Measurements from ENCODE around the gene AGMAT.
"Not testable (repeated sequence)": the region's sequence is repeated elsewhere in the genome, so short reads cannot be mapped to it uniquely, and the experiment has no call there.

AGMAT gene

DNA sequence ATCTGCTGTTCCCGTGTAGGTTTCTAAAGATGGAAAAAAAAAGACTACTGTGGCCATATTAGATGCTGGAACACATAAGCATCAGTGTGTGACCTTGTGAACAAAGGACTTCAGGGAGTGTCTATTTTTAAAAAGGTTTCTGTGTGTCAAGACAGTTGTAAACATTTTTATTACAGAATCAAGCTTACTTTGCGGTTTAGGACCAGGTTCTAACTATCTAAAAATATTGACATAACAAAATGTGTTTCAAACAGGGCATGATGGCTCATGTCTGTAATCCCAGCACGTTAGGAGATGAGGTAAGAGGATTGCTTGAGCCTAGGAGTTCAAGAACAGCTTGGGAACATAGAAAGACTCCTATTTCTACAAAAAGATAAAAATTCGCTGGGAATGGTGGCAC is 25.3 kb upstream of the AGMAT start:
- no peak for FAIRE-seq

DNA sequence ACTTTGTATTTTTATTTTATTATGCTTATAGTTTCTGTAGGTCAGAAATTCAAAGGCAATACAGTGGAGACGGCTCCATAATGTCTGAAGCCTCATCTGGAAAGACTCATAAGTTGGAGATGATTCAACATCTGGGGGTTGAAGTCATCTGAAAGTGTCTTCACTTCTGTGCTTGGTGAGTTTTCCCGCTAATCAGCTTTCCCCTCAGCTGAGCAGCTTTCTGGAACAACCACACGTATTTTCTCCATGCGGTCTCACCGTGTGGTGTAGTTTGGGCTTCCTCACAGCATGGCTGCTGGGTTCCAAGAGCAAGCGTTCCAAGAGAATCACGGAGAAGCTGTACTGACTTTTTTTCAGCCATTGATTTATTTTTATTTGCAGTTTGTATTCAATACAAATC is 24.8 kb upstream of the AGMAT start:
- no peak for FAIRE-seq

DNA sequence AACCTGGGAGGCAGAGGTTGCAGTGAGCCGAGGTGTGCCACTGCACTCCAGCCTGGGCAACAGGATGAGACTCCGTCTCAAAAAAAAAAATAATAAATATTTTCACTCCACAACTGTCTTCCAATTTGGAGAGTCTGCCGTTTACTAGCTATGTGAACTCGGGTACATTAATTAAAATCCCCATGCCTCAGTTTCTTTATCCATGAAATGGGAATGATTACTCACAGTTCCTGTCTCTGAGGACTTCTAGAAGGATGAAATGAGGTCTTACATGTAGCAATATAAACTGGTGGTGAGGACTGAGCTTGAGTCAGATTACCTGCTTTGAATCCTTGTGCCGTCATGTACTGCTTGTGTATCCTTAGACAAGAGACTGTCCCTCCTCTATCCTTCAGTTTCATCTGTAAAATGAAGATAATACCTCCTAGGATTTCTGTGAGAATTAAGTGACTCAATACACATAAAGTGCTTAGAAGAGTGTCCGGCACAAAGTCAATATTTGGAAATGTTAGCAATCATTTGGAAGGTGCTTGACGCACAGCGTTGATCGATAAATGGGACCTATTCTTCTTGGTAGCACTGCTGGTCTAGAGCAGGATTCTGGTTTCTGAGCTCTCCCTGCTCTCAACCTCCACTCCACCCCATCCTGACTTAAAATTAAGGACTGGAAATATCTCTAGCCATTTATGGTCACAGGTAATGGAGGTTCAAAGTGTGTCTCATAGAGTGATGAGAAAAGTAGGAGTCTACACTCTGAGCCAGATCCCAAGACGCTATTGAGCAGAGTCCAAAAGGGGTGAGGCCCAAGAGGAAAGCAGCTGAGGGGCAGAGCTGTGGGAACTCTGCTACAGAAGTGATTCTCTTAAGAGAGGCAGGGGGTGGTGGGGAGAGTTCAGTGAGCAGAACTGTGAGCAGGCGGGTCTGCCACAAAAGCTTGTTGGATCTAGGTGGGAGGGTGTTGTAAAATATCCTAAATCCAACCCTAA is 20.8 kb upstream of the AGMAT start:
- FAIRE-seq, result no peak

- FAIRE-seq, result not testable (repeated sequence)
These were observed 19.5 kb upstream of the AGMAT start for GRCh38 chr1:15604400-15604799.

DNA sequence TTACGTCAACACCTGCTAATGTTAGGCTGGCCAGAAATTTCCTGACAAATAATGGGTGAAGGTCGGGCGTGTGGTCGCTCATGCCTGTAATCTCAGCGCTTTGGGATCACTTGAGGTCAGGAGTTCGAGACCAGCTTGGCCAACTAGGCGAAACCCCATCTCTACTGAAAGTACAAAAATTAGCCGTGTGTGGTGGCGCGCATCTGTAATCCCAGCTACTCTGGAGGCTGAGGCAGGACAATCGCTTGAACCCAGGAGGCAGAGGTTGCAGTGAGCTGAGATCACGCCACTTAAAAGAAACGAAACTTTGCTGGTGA is 19.1 kb upstream of the AGMAT start:
- FAIRE-seq, result not testable (repeated sequence)

DNA sequence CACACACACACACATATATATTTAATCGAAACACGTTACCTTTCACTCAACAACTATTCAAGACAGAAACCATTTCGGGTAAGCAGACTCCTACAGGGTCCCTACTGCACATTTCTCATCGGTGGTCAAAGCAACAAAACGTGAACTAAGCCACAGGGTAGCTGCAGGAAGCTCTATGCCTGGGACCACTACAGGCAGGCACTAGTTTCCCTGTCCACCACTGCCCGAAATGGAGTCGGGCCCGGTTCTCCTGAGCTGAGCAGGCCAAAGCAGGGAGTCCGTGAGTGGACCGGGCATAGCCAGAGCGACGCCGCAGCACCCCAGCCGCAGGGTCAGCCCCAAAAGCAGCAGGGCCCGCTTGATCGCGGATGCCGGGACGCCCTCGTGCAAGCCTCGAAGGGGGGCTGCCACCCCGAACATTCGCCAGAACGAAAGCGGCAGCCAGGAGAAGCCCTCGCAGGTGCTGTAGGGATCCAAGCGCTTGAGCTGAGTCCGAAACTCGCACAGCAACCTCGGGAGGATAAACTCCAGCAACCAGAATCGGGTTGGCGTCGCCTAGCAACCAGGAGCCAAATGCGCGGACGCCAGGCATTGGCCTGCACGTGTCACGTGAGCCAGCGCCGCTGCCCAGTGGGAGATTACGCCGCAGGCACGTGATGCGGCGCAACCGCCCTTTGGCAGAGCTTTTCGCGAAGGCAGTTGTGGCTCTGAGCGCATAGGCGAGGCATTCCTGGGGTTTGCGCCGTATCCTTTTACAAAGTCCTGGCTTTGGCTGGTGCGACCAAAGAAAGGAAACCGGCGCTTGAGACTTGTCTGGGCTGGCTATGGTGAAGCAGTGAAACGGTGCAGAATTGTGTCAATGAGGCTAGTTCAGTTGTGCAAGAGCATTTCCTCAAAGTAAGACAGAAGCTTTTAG is 18.5 kb upstream of the AGMAT start:
- FAIRE-seq, result peak; percentile 94

DNA sequence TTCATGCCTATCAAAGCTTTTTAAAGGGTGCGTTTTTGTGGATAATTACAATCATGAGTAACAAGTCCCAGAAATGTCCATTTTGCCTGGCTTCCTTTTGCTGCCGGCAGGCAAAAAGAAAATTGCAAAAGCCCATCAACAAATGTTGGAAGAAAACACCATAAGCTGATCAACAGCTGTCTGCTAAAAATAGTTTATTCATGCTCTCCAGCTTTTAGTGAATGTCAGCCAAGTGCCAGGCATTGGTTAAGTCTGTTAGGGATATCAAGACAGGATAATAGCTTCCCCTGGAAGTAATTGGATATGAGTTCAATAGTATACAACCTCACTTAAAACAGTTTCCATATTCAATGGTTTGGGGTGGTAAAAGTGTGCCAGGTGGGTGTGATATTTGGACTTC is 13.6 kb upstream of the AGMAT start:
- FAIRE-seq, result no peak

DNA sequence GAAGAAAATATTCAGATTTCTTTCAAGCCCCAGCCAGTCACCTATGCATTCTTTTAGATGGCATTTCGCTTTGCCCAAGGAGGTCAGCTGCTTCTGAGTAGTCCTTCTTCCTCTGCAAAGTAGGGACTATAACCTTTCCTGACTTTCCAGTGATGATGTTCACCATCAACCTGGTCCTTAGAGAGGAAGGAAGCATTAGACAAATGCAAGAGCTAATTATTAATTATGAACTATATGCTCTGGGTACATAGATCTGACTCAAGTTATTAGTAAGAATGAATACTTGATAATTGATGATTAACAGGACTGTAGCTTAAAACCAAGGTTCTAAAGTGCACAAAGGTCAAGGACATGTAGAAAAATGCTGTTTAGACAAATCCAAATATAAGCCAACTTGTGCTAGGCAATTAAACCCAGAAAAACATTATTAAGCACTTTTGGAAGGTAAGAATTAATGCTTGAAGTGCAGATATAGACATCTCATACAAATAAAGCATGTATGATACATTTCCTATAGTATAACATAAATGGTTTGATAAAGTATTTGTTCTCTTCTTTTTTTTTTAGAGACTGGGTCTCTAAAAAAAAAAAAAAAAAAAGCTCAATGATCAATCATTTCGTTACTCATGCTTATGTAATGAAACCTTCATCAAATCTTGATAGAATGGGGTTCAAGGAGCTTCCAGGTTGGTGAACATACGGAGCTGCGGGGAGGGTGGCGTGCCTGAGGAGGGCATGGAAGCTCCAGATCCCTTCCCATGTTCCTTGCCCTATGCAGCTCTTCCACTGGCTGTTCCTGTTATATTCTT is 11.2 kb upstream of the AGMAT start:
- no peak for FAIRE-seq

DNA sequence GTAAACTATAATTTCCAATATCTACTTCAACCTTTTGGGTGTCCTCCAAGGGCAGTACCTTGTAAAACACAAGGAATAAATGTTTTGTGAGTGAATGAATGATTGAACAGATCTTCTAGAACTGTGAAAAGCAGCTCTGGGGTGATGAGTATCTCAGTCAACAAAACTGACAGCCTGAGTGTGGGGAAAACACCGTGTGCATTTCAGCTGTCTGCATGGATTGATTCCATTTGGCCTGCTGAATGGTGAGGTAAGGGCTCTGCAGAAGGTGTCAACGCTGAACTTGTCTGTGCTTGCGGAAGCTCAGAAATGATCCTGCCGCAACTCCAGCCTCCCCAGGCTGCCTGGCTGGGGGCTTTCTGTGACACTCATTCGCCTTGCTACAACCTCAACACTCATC is 7.4 kb upstream of the AGMAT start:
- no peak for FAIRE-seq

DNA sequence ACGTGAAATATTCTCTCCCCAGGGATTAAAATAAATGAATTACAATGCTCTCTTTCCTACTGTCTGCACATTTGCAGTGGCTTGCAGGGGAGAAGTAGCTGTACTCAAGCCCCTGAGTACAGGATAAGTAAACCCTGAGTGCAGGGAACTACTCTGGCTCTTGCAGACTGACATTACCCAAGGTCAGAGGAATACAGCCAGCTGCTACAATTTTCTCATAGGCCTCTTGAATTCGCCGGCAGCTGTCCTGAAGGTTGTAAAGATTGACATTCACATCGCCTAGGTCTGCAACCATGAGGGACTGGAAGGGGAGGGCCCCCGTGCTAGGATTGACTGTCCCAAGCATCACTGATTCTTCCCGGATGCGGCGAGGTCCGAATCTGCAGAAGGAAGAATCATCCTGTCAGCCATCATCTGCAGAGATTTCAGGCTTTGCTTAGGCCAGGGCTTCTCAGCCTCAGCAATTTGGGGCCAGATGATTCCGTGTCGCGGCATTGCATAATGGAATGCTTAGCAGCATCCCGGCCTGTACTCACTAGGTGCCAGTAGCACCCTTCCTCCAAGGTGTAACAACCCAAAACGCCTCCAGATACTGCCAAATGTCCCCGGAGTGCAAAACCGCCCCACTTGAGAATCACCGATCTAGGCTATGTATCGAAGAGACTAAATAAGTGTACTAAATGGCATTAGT is 1.7 kb downstream of the AGMAT start:
- FAIRE-seq, result no peak

- no peak for FAIRE-seq
These were observed 5.2 kb downstream of the AGMAT start for GRCh38 chr1:15579683-15580047.

- FAIRE-seq, result no peak
These were observed 5.7 kb downstream of the AGMAT start for GRCh38 chr1:15578921-15579682.

DNA sequence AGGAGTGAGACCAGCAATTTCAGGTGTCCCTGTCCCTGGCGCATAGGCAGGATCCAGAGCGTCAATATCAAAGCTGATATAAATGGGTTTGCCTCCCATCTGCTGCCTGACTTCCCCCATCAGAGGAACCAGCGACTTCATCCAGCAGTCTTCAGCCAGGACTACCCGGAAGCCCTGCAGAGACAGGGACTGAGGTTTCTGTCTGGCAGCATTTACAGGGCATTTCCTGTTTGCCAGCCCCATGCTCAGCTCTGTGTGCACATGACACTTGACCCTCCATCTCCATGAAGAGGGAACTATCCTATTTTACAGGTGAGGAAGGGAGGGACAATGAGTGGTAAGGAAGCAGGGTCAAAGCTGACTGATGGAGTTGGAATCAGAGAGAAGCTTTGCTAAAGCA is 7.2 kb downstream of the AGMAT start:
- FAIRE-seq, result no peak

DNA sequence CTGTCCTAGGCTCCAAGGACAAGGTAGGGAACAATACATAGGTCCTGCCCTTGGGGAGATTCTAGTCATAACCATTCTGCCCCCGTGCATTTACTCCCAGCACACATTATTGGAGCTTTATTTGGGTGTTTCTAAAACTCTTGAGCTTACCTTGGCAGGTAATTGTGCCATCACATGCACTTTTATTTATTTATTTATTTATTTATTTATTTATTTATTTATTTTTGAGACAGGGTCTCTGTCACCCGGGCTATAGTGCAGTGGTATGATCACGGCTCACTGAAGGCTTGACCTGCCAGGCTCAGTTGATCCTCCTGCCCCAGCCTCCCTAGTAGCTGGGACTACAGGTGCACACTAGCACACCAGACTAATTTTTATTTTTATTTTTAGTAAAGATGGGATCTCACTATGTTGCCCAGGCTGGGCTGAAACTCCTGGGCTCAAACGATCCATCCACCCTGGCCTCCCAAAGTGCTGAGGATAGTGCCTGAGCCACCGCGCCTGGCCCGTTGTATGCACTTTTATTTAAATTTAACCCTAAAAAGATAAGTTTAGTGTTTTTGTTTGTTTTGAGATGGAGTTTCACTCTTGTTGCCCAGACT is 9.2 kb downstream of the AGMAT start:
- no peak for FAIRE-seq

GRCh38 chr1:15574741-15575140 is 10.1 kb downstream of the AGMAT start:
- no peak for FAIRE-seq

DNA sequence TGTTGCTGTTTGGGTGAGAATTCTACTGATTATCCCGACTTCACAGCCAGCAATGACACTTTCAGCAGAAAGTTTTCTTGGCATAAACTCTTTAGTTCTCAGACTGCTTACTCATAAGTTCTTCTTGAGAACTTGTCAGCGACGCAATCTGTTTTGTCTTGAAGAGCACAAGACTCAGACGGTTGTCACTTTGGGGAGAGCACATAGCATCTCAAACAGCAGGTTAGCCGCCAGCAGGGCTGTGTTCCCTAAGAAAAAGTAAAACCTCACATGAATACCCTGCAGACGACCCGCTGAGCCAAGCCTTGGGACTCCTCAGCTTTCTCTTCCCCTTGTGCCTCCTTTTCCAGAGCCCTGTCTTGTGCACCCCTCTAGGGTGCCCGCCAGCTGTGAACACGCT is 11.4 kb downstream of the AGMAT start:
- no peak for FAIRE-seq

GRCh38 chr1:15571266-15571665 is 13.6 kb downstream of the AGMAT start:
- FAIRE-seq, result no peak

GRCh38 chr1:15570861-15571260 is 14.0 kb downstream of the AGMAT start:
- no peak for FAIRE-seq

DNA sequence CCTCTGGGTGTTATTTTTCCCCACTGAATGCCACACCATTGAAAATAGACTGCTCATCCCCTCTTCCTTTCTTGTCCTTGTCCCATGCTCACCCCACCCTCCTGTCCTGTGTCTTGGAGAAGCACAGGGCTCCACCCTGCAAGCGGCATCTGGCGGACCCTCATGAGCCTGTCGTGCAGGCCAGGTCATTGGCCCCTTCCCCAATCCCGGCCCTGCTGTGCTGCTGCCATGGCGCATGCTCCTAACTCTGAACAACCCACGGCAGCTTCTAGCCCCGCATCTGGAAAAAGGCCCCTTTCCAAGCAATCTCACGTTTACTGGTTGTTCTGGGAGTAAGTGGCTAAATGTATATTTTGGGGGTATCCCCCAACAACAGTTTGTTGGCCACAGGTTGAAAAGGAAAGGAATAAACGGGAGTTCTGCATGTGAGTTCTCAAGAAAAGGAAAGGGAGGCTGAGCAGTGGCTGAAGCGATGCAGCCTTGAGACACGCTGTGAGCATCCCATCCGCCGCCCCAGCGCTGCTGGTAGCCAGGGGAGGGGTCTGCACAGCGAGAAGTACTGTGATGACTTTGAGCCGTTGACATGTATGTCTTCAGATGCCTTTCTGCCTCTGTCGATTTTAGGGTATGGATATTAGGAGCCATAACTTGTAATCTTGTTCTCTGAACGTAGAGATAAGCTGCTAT is 16.3 kb downstream of the AGMAT start:
- no peak for FAIRE-seq

DNA sequence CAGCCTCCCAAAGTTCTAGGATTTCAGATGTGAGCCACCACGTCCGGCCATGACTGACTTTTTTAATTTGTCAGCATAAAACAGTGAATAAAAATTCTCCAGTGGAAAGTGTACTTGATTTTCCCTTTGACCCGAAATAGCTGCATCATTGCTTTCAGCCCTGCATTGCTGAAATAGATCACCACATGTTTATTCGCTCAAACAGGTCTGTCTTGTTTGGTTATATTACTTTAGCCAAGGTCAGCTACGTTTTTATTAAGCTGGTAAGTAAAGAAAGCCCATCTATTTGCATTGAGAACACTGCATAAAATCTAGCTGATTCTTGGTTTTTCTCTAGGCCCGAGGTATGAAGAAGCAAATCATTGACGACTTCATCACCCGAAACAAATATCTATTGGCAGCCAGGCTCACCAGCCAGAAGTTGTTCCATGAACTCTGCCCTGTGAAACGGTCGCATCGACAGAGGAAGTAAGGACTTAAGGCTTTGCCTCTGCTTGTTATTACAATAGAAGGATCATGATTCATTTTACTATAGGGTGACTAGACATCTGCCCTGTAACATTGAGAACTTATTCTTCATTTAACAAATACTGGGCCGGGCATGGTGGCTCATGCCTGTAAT is 25.6 kb downstream of the AGMAT start:
- FAIRE-seq, result no peak

All from G401.6 (cell line).